Stimulated activated effector memory CD8-positive, alpha-beta T cell treated with anti-CD3 and anti-CD28 coated beads, Interleukin-12 subunit alpha, Interleukin-12 subunit beta, amount 100 ng/mL, for 72 hours (primary cell): ENCODE data around the gene RBM22.

ENCODE experiments used
- ATAC-seq: fragments of 150-1000 bp; cut with Tn5 transposase; 2 replicates; pipeline ENCODE4 v1.10.0; 2021
- DNase-seq, 2 donors: peaks; one replicate each; pipeline ENCODE4 v3.0.0; 2021 to 2022; ENCODE audit warnings: low spot score in 2 of 2
- H3K27ac Mint-ChIP-seq: one replicate; pipeline ENCODE4 v1.8.0; 2022; ENCODE audit warnings: mild to moderate bottlenecking, mixed read lengths
- H3K36me3 Mint-ChIP-seq: one replicate; pipeline ENCODE4 v1.8.0; 2022; ENCODE audit warnings: mild to moderate bottlenecking, mixed read lengths
- H3K4me1 Mint-ChIP-seq: one replicate; pipeline ENCODE4 v1.8.0; 2022; ENCODE audit warnings: mixed read lengths
- H3K4me3 Mint-ChIP-seq: one replicate; pipeline ENCODE4 v1.8.0; 2022; ENCODE audit warnings: mild to moderate bottlenecking, mixed read lengths
- H3K9me3 Mint-ChIP-seq: one replicate; pipeline ENCODE4 v1.8.0; 2022; ENCODE audit warnings: mixed read lengths

RBM22 gene

DNA sequence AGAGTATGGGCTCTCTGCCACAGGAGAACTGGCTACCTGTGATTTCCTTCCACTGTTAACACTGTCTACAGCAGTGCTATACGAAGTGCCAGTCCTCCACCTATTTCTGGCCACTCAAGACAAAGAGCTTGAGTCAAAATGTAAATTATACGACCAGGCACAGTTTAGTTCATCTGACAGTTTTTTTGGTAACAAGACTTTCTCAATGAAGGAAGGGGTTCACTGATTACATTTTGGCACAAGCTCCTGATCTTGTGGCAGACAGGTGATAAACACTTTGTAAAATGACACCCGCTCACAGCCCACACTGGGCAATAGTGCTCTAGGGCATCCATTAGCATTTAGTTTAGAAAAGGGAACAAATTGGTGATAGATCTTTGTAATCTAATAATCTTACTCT lies 8.6 kb downstream of the RBM22 start:
- no peaks in the 10 kb centered on the region for H3K4me1 Mint-ChIP-seq
- H3K27ac Mint-ChIP-seq: peak overlapping the region; percentile 40
- no peaks in the 10 kb centered on the region for H3K9me3 Mint-ChIP-seq
- no peak for ATAC-seq
- H3K36me3 Mint-ChIP-seq: peaks cover 94% of the 10 kb centered on the region
- no peak overlapping the region for H3K4me3 Mint-ChIP-seq
- no peak for DNase-seq

- H3K4me3 Mint-ChIP-seq: no peak overlapping the region
- no peaks in the 10 kb centered on the region for H3K4me1 Mint-ChIP-seq
- no peak overlapping the region for H3K27ac Mint-ChIP-seq
- H3K9me3 Mint-ChIP-seq: no peaks in the 10 kb centered on the region
- H3K36me3 Mint-ChIP-seq: peaks cover 87% of the 10 kb centered on the region
- ATAC-seq: no peak
- no peak for DNase-seq
Observed at GRCh38 chr5:150690760-150691159, 10.1 kb downstream of the RBM22 start.

DNA sequence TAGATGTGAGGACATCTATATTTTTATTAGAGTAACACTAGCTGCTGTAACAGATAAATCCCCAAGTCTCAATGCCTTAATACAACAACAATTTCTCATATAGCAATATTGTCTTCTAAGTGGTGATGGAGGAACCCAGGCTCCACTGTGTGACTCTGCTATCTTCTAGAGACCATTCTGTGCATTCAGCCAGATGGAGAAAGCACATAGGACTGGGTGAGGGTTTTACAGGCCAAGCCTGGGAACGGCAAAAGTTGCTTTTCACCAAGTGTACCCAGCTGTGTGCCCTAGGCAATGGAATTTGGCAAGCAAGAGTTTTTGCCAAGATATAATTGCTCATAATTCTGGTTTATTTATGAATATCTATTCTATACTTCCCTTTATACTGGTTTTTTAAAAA lies 11.7 kb downstream of the RBM22 start:
- DNase-seq (no peak), ATAC-seq (no peak)
- no peaks in the 10 kb centered on the region for H3K4me1 Mint-ChIP-seq
- peak overlapping the region; percentile 65 for H3K27ac Mint-ChIP-seq
- H3K4me3 Mint-ChIP-seq: no peak overlapping the region
- H3K9me3 Mint-ChIP-seq: no peaks in the 10 kb centered on the region
- H3K36me3 Mint-ChIP-seq: peaks cover 71% of the 10 kb centered on the region

DNA sequence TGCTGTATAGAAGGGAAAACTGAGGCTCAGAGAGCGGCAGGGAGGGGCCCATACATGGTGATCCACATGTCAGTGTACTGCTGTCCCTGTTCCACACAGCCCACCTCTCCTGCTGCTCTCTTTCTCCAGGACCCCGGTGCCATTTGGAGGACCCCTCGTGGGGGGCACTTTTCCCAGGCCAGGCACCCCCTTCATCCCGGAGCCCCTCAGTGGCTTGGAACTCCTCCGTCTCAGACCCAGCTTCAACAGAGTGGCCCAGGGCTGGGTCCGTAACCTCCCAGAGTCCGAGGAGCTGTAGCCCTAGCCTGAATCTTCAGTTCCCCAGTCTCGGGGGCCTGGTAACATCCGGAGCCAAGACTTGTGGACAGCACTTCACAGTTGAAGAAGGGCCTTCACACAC lies 24.3 kb downstream of the RBM22 start:
- Mint-ChIP-seq H3K9me3 (no peaks in the 10 kb centered on the region), H3K4me1 (no peaks in the 10 kb centered on the region), H3K27ac (no peak overlapping the region), H3K4me3 (no peak overlapping the region), H3K36me3 (no peaks in the 10 kb centered on the region)
- no peak for DNase-seq
- no peak for ATAC-seq

DNA sequence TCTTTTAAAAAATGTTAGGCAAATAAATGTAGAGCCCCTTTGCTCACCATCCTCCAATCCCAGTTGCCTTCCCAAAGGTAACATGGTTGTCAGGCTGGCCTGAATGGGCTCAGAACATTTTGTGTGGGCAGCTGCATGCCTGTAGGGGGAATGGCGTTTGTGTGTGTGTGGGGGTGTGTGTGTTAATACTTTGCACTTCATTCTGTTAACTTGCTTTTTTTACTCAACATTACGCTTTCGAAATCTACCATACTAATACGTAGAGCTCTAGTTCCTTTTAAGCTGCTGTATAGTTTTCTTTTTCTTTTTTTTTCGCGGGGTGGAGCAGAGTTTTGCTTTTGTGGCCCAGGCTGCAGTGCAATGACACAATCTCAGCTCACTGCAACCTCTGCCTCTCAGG lies 25.8 kb downstream of the RBM22 start:
- no peak overlapping the region for H3K4me3 Mint-ChIP-seq
- no peaks in the 10 kb centered on the region for H3K9me3 Mint-ChIP-seq
- no peak for ATAC-seq
- H3K36me3 Mint-ChIP-seq: no peaks in the 10 kb centered on the region
- no peaks in the 10 kb centered on the region for H3K4me1 Mint-ChIP-seq
- DNase-seq: no peak
- H3K27ac Mint-ChIP-seq: no peak overlapping the region

DNA sequence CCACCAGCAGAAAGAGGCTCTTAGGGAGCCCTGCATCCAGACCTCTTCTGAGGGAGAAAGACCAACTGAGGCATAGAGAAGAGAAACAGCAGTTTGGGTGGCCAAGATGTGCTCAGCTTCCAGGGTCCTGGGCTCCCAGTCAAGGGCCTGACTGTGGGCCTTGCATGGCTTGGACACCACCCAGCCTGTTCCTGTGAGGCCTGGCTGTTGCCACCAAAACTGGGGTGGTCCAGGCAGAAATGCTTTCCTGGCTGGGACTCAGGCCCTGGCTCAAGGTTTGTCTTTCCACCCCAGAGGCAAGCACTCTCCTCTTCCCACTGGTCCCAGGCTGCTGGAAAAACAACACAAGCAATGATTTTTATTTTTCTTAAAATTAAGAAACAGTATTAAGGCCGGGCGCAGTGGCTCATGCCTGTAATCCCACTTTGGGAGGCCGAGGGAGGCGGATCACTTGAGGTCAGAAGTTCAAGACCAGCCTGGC lies 26.5 kb downstream of the RBM22 start:
- no peaks in the 10 kb centered on the region for H3K4me1 Mint-ChIP-seq
- no peaks in the 10 kb centered on the region for H3K36me3 Mint-ChIP-seq
- ATAC-seq: no peak
- H3K4me3 Mint-ChIP-seq: no peak overlapping the region
- no peak for DNase-seq
- no peak overlapping the region for H3K27ac Mint-ChIP-seq
- H3K9me3 Mint-ChIP-seq: no peaks in the 10 kb centered on the region

GRCh38 chr5:150672884-150673275 lies 28.0 kb downstream of the RBM22 start:
- ATAC-seq (no peak), DNase-seq (no peak)
- H3K4me3 Mint-ChIP-seq: peak overlapping the region; percentile 70
- H3K36me3 Mint-ChIP-seq: no peaks in the 10 kb centered on the region
- no peaks in the 10 kb centered on the region for H3K4me1 Mint-ChIP-seq
- no peak overlapping the region for H3K27ac Mint-ChIP-seq
- no peaks in the 10 kb centered on the region for H3K9me3 Mint-ChIP-seq

- no peak overlapping the region for H3K27ac Mint-ChIP-seq
- H3K9me3 Mint-ChIP-seq: no peaks in the 10 kb centered on the region
- H3K4me1 Mint-ChIP-seq: no peaks in the 10 kb centered on the region
- H3K36me3 Mint-ChIP-seq: no peaks in the 10 kb centered on the region
- peak overlapping the region; percentile 70 for H3K4me3 Mint-ChIP-seq
- DNase-seq: peak in 1 of 2 donors; percentile 50
- ATAC-seq: peak; percentile 62
Observed at GRCh38 chr5:150672237-150672883, 28.5 kb downstream of the RBM22 start.

DNA sequence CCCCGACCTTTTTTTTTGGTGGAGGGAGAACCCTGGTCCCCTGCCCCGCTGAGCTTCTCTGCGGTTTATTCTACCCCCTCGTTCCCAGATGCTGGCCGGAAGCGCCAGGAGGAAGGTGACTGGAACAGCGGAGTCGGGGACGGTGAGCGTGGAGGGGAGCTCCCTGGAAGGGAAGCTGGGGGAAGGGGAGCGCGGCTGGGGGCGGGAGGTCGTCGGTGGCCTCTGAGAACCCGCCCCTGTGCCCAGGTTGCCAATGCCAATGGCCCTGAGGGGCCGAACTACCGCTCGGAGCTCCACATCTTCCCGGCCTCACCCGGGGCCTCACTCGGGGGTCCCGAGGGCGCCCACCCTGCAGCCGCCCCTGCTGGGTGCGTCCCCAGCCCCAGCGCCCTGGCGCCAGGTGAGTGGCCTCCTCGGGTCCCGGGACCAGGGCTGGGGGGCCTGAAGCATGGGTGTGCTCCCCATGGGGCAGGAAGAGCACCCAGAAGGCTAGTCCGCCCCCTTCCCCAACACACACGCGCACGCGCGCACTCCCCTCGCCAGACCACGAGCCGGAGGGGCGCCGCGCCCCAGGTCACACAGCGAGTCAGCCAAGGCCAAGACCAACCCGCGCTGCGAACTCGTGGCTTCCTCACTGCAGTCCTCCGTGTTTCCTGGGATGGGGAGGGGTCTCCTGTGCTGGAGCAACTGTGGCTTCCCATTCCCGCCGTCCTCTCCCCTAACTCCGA lies 29.2 kb downstream of the RBM22 start:
- no peaks in the 10 kb centered on the region for H3K4me1 Mint-ChIP-seq
- DNase-seq: no peak
- H3K36me3 Mint-ChIP-seq: no peaks in the 10 kb centered on the region
- ATAC-seq: peak; percentile 61
- peak overlapping the region; percentile 70 for H3K4me3 Mint-ChIP-seq
- no peaks in the 10 kb centered on the region for H3K9me3 Mint-ChIP-seq
- H3K27ac Mint-ChIP-seq: no peak overlapping the region

DNA sequence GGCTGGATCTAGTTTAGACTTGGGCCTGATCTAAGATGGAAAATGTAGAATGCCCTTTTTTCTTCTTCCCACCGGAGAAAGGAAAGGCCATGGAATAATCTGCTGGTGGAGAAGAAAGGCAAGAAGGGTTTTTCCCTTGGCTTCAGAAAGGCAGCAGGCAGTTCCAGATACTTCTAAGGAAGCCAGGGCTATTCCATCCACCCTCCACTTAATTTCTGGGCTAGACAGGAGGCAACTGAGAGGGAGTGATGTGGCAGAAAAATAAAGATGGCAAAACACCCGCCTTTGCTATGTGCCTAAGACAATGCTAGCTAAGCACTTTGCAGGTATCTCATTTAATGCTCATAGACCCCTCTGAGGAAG lies 29.9 kb downstream of the RBM22 start:
- Mint-ChIP-seq H3K27ac (no peak overlapping the region), H3K36me3 (no peaks in the 10 kb centered on the region), H3K4me1 (no peaks in the 10 kb centered on the region), H3K9me3 (no peaks in the 10 kb centered on the region), H3K4me3 (peak overlapping the region; percentile 70)
- no peak for DNase-seq
- ATAC-seq: no peak

DNA sequence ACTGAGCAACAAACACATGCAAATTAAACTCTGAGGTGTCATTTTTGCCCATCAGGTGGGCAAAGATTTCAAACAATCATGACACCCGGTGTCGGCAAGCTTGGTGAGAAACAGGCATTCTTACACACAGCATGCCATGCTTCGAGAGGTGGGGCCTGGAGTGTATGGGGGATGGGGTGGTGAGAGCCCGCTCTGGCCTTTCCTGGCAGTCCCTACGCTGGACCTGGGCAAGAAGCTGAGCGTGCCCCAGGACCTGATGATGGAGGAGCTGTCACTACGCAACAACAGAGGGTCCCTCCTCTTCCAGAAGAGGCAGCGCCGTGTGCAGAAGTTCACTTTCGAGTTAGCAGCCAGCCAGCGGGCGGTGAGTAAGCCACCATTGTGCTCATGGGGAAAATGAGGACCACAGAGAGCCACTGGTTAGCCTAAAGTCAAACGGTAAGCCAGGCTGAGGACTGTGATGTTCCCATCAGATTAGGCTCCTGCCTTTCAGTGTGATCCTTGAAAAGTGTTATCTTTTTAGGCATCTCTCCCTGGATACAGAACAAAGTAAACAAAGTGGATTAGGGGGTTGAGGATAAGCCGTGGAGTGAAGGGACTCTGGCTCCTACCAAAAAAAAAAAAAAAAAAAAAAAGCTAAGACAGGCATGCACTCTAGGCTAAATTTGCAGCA lies 30.5 kb downstream of the RBM22 start:
- Mint-ChIP-seq H3K9me3 (no peaks in the 10 kb centered on the region), H3K27ac (no peak overlapping the region), H3K4me1 (no peaks in the 10 kb centered on the region), H3K36me3 (no peaks in the 10 kb centered on the region), H3K4me3 (peak overlapping the region; percentile 70)
- ATAC-seq (no peak), DNase-seq (no peak)

- H3K9me3 Mint-ChIP-seq: no peaks in the 10 kb centered on the region
- no peak overlapping the region for H3K27ac Mint-ChIP-seq
- H3K4me3 Mint-ChIP-seq: no peak overlapping the region
- ATAC-seq (no peak), DNase-seq (no peak)
- H3K4me1 Mint-ChIP-seq: no peaks in the 10 kb centered on the region
- H3K36me3 Mint-ChIP-seq: no peaks in the 10 kb centered on the region
Observed at GRCh38 chr5:150665044-150665443, 35.8 kb downstream of the RBM22 start.

GRCh38 chr5:150663936-150664335 lies 36.9 kb downstream of the RBM22 start:
- Mint-ChIP-seq H3K9me3 (no peaks in the 10 kb centered on the region), H3K4me1 (no peaks in the 10 kb centered on the region), H3K36me3 (no peaks in the 10 kb centered on the region), H3K4me3 (no peak overlapping the region), H3K27ac (no peak overlapping the region)
- ATAC-seq (no peak), DNase-seq (no peak)

GRCh38 chr5:150662731-150663516 lies 37.9 kb downstream of the RBM22 start:
- H3K9me3 Mint-ChIP-seq: no peaks in the 10 kb centered on the region
- H3K36me3 Mint-ChIP-seq: no peaks in the 10 kb centered on the region
- no peaks in the 10 kb centered on the region for H3K4me1 Mint-ChIP-seq
- no peak overlapping the region for H3K4me3 Mint-ChIP-seq
- no peak for DNase-seq
- ATAC-seq: no peak
- H3K27ac Mint-ChIP-seq: no peak overlapping the region

DNA sequence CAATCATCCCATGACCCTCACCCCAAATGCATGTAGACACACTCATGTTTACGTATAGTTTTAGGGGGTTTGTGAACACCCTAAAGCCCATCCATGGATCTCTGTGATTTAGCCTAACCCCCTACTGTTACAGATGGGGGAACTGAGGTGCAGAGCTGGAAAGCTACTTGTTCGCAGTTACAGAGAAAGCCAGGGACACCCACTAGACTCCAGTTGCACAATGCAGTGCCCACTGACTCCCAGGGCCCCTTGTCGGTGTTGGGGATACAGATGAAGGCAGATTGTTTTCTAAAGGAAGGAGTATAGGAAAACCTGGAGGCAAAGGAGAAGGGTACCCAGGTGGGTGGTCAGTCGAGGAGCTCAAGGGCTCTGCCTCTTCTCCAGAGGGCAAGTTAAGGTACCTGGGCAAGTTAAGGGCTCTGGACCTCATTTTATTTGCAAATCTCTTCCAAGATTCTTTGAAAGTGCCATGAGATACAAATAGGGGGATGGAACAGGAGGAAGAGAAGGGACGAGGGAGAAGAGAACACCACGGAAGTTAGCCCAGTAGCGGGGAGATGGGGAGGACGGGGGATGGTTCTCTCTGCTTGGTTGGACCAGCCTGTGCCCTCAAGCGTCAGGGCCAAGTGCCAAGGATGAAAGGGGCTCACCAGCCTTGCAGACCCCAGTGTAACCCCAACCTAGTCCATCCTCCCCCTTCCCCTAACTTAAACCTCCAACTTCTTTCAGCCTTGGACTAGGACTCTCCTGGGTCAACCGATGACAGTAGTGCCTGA lies 38.9 kb downstream of the RBM22 start:
- DNase-seq (no peak), ATAC-seq (no peak)
- H3K9me3 Mint-ChIP-seq: no peaks in the 10 kb centered on the region
- H3K4me3 Mint-ChIP-seq: no peak overlapping the region
- H3K4me1 Mint-ChIP-seq: peaks cover 5% of the 10 kb centered on the region
- H3K36me3 Mint-ChIP-seq: no peaks in the 10 kb centered on the region
- no peak overlapping the region for H3K27ac Mint-ChIP-seq
